ENCODE measurements around the gene TMEM170B. TPM values are rescaled to one million over a fixed set of nuclear protein-coding genes. Genes with fewer than 3 reads are reported as not detected.

TMEM170B gene
- total RNA-seq, 1 donor from 2014 or later: 6.1 TPM

- Mint-ChIP-seq H3K9me3 (peaks cover 9% of the 10 kb centered on the region), H3K4me1 (peaks cover 19% of the 10 kb centered on the region), H3K27ac (no peak overlapping the region), H3K4me3 (no peak overlapping the region), H3K36me3 (no peaks in the 10 kb centered on the region), H3K27me3 (ENCODE audit: low read depth) (no peaks in the 10 kb centered on the region)
- DNase-seq (ENCODE audit: low spot score in 2 of 2, unreplicated experiment in 2 of 2): no peak
- no peak for TF ChIP-seq CTCF (IDR thresholded peaks at IDR 0.05; ENCODE audit: unreplicated experiment)
These were observed 37.5 kb upstream of the TMEM170B start for GRCh38 chr6:11500008-11500407.

- peaks cover 9% of the 10 kb centered on the region for H3K36me3 Mint-ChIP-seq
- peaks cover 30% of the 10 kb centered on the region for H3K9me3 Mint-ChIP-seq
- no peaks in the 10 kb centered on the region for H3K4me1 Mint-ChIP-seq
- no peak overlapping the region for H3K4me3 Mint-ChIP-seq
- no peak for TF ChIP-seq CTCF (IDR thresholded peaks at IDR 0.05; ENCODE audit: unreplicated experiment)
- no peak overlapping the region for H3K27ac Mint-ChIP-seq
- DNase-seq (ENCODE audit: low spot score in 2 of 2, unreplicated experiment in 2 of 2): no peak
- peaks cover 3% of the 10 kb centered on the region for H3K27me3 Mint-ChIP-seq (ENCODE audit: low read depth)
These were observed 28.1 kb upstream of the TMEM170B start for GRCh38 chr6:11509471-11509870.

- peaks cover 10% of the 10 kb centered on the region for H3K36me3 Mint-ChIP-seq
These were observed 22.9 kb upstream of the TMEM170B start for GRCh38 chr6:11514672-11515071.

GRCh38 chr6:11515763-11516162, 21.8 kb upstream of the TMEM170B start:
- no peak for TF ChIP-seq CTCF (IDR thresholded peaks at IDR 0.05; ENCODE audit: unreplicated experiment)
- Mint-ChIP-seq H3K4me1 (no peaks in the 10 kb centered on the region), H3K36me3 (peaks cover 5% of the 10 kb centered on the region), H3K9me3 (peaks cover 29% of the 10 kb centered on the region), H3K27me3 (ENCODE audit: low read depth) (peaks cover 3% of the 10 kb centered on the region), H3K4me3 (no peak overlapping the region), H3K27ac (no peak overlapping the region)
- no peak for DNase-seq (ENCODE audit: low spot score in 2 of 2, unreplicated experiment in 2 of 2)

More at GRCh38 chr6:11514672-11515071, 22.9 kb upstream of the TMEM170B start:
- Mint-ChIP-seq H3K27ac (no peak overlapping the region), H3K4me1 (no peaks in the 10 kb centered on the region), H3K9me3 (peaks cover 34% of the 10 kb centered on the region), H3K27me3 (ENCODE audit: low read depth) (peaks cover 3% of the 10 kb centered on the region), H3K4me3 (no peak overlapping the region)
- no peak for TF ChIP-seq CTCF (IDR thresholded peaks at IDR 0.05; ENCODE audit: unreplicated experiment)
- DNase-seq (ENCODE audit: low spot score in 2 of 2, unreplicated experiment in 2 of 2): no peak

- H3K27me3 Mint-ChIP-seq (ENCODE audit: low read depth): no peaks in the 10 kb centered on the region
- H3K4me3 Mint-ChIP-seq: no peak overlapping the region
- peaks cover 13% of the 10 kb centered on the region for H3K9me3 Mint-ChIP-seq
- no peak for TF ChIP-seq CTCF (IDR thresholded peaks at IDR 0.05; ENCODE audit: unreplicated experiment)
- H3K4me1 Mint-ChIP-seq: no peaks in the 10 kb centered on the region
- H3K27ac Mint-ChIP-seq: no peak overlapping the region
- DNase-seq (ENCODE audit: low spot score in 2 of 2, unreplicated experiment in 2 of 2): no peak
- H3K36me3 Mint-ChIP-seq: peaks cover 2% of the 10 kb centered on the region
These were observed 14.5 kb upstream of the TMEM170B start for GRCh38 chr6:11522812-11523605.

Measured in mesothelial cell of epicardium (in vitro differentiated cells).